A549 (cell line): ENCODE measurements around the gene ERBB3. TPM values are rescaled to one million over a fixed set of nuclear protein-coding genes. Genes with fewer than 3 reads are reported as not detected.

ENCODE experiments used
- ATAC-seq, 2 experiments: fragments of 200-7000 bp in 1 of 2; fragments of >200 bp in 1 of 2; cut with Nextera tagmentation in 1 of 2; cut with Tn5 transposase in 1 of 2; 3 replicates each; pipeline versions ENCODE4 v1.8.0 to v1.9.1; 2018 to 2020; ENCODE audit warnings: mild to moderate bottlenecking in 1 of 2, moderate library complexity in 1 of 2
- CTCF ChIA-PET: fragments of 300-600 bp; sonication (Branson Sonifier 250); formaldehyde crosslinking; extraction: SDS; loops from one replicate; lab custom pipeline; 2021; ENCODE audit warnings: antibody characterized with exemption, inconsistent platforms; lab: Yijun Ruan, JAX
- POLR2A ChIA-PET: fragments of 350-600 bp; formaldehyde crosslinking; extraction: SDS; loops from one replicate; lab custom pipeline; 2021; ENCODE audit warnings: antibody characterized with exemption, inconsistent platforms; lab: Yijun Ruan, JAX
- DNase-seq, 2 experiments: peaks; one replicate each; pipeline versions ENCODE4 v3.0.0 to v3.0.0-alpha.2; 2011 to 2016; ENCODE audit warnings: low read depth in 1 of 2, low spot score in 1 of 2
- FAIRE-seq: peaks from 2 replicates; lab custom pipeline; 2011; peaks lifted over from hg19 to GRCh38; lab: Jason Lieb, UNC
- H3K27ac ChIP-seq, 2 experiments: fragments of >200 bp; sonication (Bioruptor Twin); formaldehyde crosslinking; 3 replicates each; pipeline ENCODE4 v1.5.1; 2016 to 2017
- H3K4me1 ChIP-seq: fragments of >200 bp; sonication (Bioruptor Twin); formaldehyde crosslinking; 3 replicates; pipeline ENCODE4 v1.6.1; 2016
- H3K4me2 ChIP-seq: fragments of >200 bp; sonication (Bioruptor Twin); formaldehyde crosslinking; 3 replicates; pipeline ENCODE4 v1.6.1; 2016
- H3K4me3 ChIP-seq: fragments of >200 bp; sonication (Bioruptor Twin); formaldehyde crosslinking; 3 replicates; pipeline ENCODE4 v1.5.1; 2016
- H3K9me3 ChIP-seq: fragments of >200 bp; sonication (Bioruptor Twin); formaldehyde crosslinking; 3 replicates; pipeline ENCODE4 v1.6.1; 2016
- CHD2 ChIP-seq: fragments of 150-350 bp; IDR thresholded peaks from 2 replicates; pipeline ENCODE4 v1.6.1; 2014; ENCODE audit warnings: low read length; ENCODE audit not compliant: partially characterized antibody
- E2F6 ChIP-seq: IDR thresholded peaks from 2 replicates; pipeline ENCODE4 v1.6.1; 2012; ENCODE audit warnings: low read depth, borderline replicate concordance
- ESRRA ChIP-seq: fragments of 150-350 bp; IDR thresholded peaks from 2 replicates; pipeline ENCODE4 v1.6.1; 2014; ENCODE audit warnings: mild to moderate bottlenecking, low read length, borderline replicate concordance
- FOXS1 ChIP-seq: fragments of 250-450 bp; sonication (Bioruptor Pico); IDR thresholded peaks from 2 replicates; pipeline ENCODE4 v1.5.0; 2020; ENCODE audit warnings: mild to moderate bottlenecking, moderate library complexity
- HDAC2 ChIP-seq: fragments of 200-600 bp; sonication (generic); IDR thresholded peaks from 2 replicates; pipeline ENCODE4 v1.6.1; 2016
- HEYL ChIP-seq: fragments of 250-450 bp; sonication (Bioruptor Pico); IDR thresholded peaks from 2 replicates; pipeline ENCODE4 v1.8.0; 2021; ENCODE audit warnings: mild to moderate bottlenecking, moderate library complexity
- HOXA7 ChIP-seq: fragments of 250-450 bp; sonication (Bioruptor Pico); IDR thresholded peaks from 2 replicates; pipeline ENCODE4 v1.5.0; 2020; ENCODE audit warnings: mild to moderate bottlenecking, moderate library complexity
- HOXB5 ChIP-seq: fragments of 250-450 bp; sonication (Bioruptor Pico); IDR thresholded peaks from 2 replicates; pipeline ENCODE4 v1.5.0; 2020; ENCODE audit warnings: mild to moderate bottlenecking, moderate library complexity
- KDM1A ChIP-seq: fragments of 200-600 bp; sonication (generic); IDR thresholded peaks from 2 replicates; pipeline ENCODE4 v1.6.1; 2016; ENCODE audit warnings: low read depth, mild to moderate bottlenecking
- KDM5A ChIP-seq: fragments of 200-600 bp; sonication (generic); IDR thresholded peaks from 2 replicates; pipeline ENCODE4 v1.6.1; 2016; ENCODE audit warnings: antibody characterized with exemption, mild to moderate bottlenecking
- PBX3 ChIP-seq: IDR thresholded peaks from 2 replicates; pipeline ENCODE4 v1.6.1; 2012
- PHF8 ChIP-seq: fragments of 200-600 bp; sonication (generic); IDR thresholded peaks from 2 replicates; pipeline ENCODE4 v1.6.1; 2016; ENCODE audit warnings: low read depth, mild to moderate bottlenecking, antibody characterized with exemption, moderate library complexity, borderline replicate concordance
- POLR2A ChIP-seq: IDR thresholded peaks from 2 replicates; pipeline ENCODE4 v1.6.1; 2012; ENCODE audit warnings: mild to moderate bottlenecking, low read length
- RAD21 ChIP-seq, 2 experiments: fragments of >200 bp in 1 of 2; sonication (Bioruptor Twin) in 1 of 2; formaldehyde crosslinking in 1 of 2; IDR thresholded peaks in 1 of 2; conservative IDR thresholded peaks in 1 of 2; 2 replicates in 1 of 2; 3 replicates in 1 of 2; pipeline ENCODE4 v1.6.1; 2012 to 2018; ENCODE audit warnings: inconsistent platforms in 1 of 2
- RFX5 ChIP-seq: fragments of 450-650 bp; IDR thresholded peaks from 2 replicates; pipeline ENCODE4 v1.7.1; 2014; ENCODE audit warnings: antibody characterized with exemption, mild to moderate bottlenecking, moderate library complexity
- SMC3 ChIP-seq: fragments of >200 bp; sonication (Bioruptor Twin); formaldehyde crosslinking; IDR thresholded peaks from 3 replicates; pipeline ENCODE4 v1.6.1; 2018; ENCODE audit warnings: inconsistent platforms
- ZC3H11A ChIP-seq: fragments of 450-650 bp; IDR thresholded peaks from 2 replicates; pipeline ENCODE4 v1.6.1; 2014; ENCODE audit warnings: antibody characterized with exemption, mild to moderate bottlenecking
- ZFP36 ChIP-seq: fragments of 450-650 bp; IDR thresholded peaks from 2 replicates; pipeline ENCODE4 v1.6.1; 2014; ENCODE audit warnings: borderline replicate concordance; ENCODE audit not compliant: partially characterized antibody
- WGBS: methylation state at CpG from one replicate; pipeline ENCODE4 v1.1.6; 2017; ENCODE audit errors: missing lambda C conversion rate; 5-methylcytosine and 5-hydroxymethylcytosine counted together
- polyA plus RNA-seq, 4 experiments: library from polyadenylated mRNA; depleted of rRNA in 3 of 4; stranded (reverse); fragments of >200 nt; fragmentation: RNase III in 1 of 4; extraction: RNeasy Plus Mini Kit Qiagen cat#74134 plus additional on column Dnase treatment in 1 of 4; gene quantifications; 2 replicates in 3 of 4; 3 replicates in 1 of 4; pipeline ENCODE4 v1.2.3, GENCODE V29; 2011 to 2017
- TF ChIP-seq, protein P1 (sequence below): fragments of 250-450 bp; sonication (Bioruptor Pico); IDR thresholded peaks from 2 replicates; pipeline ENCODE4 v1.5.0; 2021; ENCODE audit warnings: mild to moderate bottlenecking, moderate library complexity, borderline replicate concordance

The ERBB3 gene
- polyA plus RNA-seq, 2 of the 4 experiments (the other 2 are of a cell fraction), result 2.2 to 17.0 TPM

DNA sequence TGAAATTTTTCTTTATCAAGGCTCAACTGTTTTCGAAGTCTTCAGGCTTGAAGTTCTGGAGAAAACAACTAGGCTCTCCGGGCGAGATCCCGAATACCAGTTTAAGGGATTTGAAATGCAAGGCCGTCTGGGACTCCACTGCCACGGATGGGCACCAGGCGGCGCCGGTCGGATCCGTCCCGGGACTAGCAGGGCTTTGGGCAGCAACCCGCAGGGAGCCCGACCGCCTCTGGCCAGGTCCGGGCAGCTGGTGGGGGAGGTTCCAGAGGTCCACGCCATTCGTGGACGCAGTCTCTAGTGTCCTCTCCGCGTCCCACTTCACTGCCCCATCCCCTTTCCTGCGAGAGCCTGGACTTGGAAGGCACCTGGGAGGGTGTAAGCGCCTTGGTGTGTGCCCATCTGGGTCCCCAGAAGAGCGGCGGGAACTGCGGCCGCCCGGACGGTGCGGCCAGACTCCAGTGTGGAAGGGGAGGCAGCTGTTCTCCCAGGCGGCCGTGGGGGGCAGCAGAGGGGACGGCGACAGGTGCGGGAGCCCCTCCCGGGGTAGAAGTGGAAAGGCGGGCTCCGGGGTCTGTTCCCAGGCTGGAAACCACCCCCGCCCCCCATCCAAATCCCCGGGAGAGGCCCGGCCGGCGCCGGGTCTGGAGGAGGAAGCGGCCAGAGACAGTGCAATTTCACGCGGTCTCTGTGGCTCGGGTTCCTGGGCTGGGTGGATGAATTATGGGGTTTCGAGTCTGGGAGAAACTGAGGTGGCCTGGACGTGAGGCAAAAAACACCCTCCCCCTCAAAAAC, 838 bp upstream of the ERBB3 start (continued):
- TF ChIP-seq HOXB5 (CRISPR knock-in tag) (0 out of 2 replicates have a peak, but pooled peaks have one; percentile 62), KDM1A (no peak), ZFP36 (peak; percentile 29), HOXA7 (no peak), KDM5A (no peak), CHD2 (no peak), POLR2A (peak; percentile 75), PBX3 (no peak), SMC3 (peak; percentile 70), FOXS1 (CRISPR knock-in tag) (no peak), E2F6 (no peak), HDAC2 (no peak), HEYL (no peak), ZC3H11A (no peak), RFX5 (no peak), PHF8 (peak; percentile 68)
- TF ChIP-seq, protein P1, sequence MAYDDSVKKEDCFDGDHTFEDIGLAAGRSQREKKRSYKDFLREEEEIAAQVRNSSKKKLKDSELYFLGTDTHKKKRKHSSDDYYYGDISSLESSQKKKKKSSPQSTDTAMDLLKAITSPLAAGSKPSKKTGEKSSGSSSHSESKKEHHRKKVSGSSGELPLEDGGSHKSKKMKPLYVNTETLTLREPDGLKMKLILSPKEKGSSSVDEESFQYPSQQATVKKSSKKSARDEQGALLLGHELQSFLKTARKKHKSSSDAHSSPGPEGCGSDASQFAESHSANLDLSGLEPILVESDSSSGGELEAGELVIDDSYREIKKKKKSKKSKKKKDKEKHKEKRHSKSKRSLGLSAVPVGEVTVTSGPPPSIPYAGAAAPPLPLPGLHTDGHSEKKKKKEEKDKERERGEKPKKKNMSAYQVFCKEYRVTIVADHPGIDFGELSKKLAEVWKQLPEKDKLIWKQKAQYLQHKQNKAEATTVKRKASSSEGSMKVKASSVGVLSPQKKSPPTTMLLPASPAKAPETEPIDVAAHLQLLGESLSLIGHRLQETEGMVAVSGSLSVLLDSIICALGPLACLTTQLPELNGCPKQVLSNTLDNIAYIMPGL, result peak; percentile 83; the same call in 1 of the 2 replicates

DNA sequence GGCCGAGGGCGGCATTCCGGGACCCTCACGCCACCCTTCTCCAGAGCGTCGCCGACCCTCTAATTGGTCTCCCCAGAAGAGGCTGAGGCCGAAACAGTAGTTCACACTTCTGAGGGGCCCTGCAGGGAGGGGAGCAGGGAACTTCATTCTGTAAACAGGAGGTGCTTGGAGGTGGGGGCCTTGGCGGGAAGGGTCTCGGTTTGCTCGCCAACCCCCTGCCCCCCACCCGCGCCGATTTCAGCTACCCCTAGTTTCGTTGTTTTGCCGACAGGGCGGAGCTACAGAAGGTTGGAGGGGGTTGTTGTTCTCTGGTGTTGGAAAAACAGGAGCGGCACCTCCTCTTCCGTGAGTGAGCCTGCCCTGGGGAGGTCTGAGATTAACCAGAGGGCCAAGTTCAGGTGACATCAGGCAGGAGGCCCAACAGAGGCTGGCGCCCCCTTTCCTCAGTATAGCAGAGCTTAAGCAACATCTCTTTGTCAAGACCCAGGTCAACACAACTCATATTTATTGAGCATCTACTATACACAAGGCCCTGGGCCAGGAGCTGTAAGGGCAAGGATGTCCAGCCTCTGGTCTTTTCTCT, 682 bp downstream of the ERBB3 start:
- H3K27ac ChIP-seq, result peak overlapping the region; percentile 63 to 96; a peak in 4 of 6 replicates
- POLR2A ChIA-PET, result interaction anchor here (2.7 to 3.3 kb wide), 2 partner anchors 23 to 37 kb away, joined by 13 to 19 read pairs; partner anchors contain the start of genes PA2G4, RPL41 and ZC3H10
- H3K9me3 ChIP-seq, result no peaks in the 10 kb centered on the region
- WGBS, result 67% methylated on average over 13 of the region's 20 CpGs
- peaks cover 30% of the 10 kb centered on the region for H3K4me1 ChIP-seq
- TF ChIP-seq ESRRA, result 0 out of 2 replicates have a peak, but pooled peaks have one; percentile 13
- TF ChIP-seq RAD21 (conservative IDR thresholded peaks at IDR 0.05 in 1 of 2, IDR thresholded peaks at IDR 0.05 in 1 of 2), result no peak
- TF ChIP-seq, all 56 proteins: peak for 1
- FAIRE-seq (no peak), ATAC-seq (no peak), DNase-seq (peak in 1 of 2 experiments; percentile 50)
- CTCF ChIA-PET, result interaction anchor here (0.7 to 2.7 kb wide), 9 partner anchors 15 to 342 kb away, joined by 3 to 13 read pairs (median 4); partner anchors contain the start of gene ZC3H10
- H3K4me2 ChIP-seq, result peak overlapping the region; percentile 94
- H3K4me3 ChIP-seq, result peak overlapping the region; percentile 73
